Renal pelvis (tissue), 4 donors: ENCODE data around the gene GBE1. TPM values are rescaled to one million over a fixed set of nuclear protein-coding genes. Genes with fewer than 3 reads are reported as not detected.

Source experiments
- DNase-seq: peaks from one replicate; pipeline ENCODE4 v3.0.0-alpha.2; 2013
- polyA plus RNA-seq, 3 donors: library from polyadenylated mRNA; unstranded; fragments of 120-200 nt; gene quantifications; one replicate each; pipeline ENCODE4 v1.2.1, GENCODE V29; 2013; ENCODE audit not compliant: insufficient read length in 3 of 3

Gene GBE1
- polyA plus RNA-seq, 3 donors: 24.6 to 28.2 (median 26.0) TPM

DNA sequence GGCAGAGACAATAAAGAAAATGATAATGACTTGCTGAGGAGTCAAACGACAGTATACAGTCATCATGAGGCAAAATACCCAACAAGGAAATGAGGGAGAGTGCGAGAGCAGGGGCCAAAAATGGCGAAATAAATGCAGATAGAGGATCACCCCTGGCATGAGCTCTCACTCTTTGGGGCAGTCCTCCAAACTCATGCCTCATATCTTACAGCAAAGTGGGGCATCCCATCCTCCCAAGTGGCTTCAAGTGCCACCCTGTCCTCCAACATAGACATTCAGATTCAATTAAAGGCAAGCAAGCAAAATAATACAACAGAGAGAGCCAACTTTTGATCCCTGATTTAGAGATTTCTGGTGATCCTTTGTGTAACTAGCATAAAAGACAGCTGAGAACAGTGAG is 278.4 kb downstream of the GBE1 start:
- no peak for DNase-seq

DNA sequence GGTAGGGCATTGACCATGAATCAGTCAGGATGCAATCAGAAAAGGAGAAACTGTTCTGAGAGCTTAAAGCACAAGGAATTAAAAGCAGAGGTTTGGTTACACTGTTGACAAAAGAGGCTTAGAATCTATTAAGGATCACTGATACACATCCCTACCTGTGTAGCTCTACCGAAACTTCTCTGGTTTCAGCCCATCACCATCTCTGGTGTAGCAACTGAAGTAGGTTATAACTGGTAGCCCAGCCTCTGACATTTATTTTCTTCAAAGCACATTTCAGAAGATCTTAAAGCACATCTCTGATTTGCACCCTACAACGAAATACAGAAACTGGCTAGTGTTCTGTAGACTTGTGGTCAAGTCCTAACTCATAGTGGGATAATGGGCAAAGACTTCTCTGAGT is 283.7 kb downstream of the GBE1 start:
- no peak for DNase-seq

- DNase-seq: no peak
These were observed 284.8 kb downstream of the GBE1 start for GRCh38 chr3:81476692-81477091.

GRCh38 chr3:81472600-81473362 is 288.7 kb downstream of the GBE1 start:
- DNase-seq: no peak

- no peak for DNase-seq
These were observed 290.7 kb downstream of the GBE1 start for GRCh38 chr3:81470524-81471278.

GRCh38 chr3:81468391-81468790 is 293.1 kb downstream of the GBE1 start:
- DNase-seq: no peak

DNA sequence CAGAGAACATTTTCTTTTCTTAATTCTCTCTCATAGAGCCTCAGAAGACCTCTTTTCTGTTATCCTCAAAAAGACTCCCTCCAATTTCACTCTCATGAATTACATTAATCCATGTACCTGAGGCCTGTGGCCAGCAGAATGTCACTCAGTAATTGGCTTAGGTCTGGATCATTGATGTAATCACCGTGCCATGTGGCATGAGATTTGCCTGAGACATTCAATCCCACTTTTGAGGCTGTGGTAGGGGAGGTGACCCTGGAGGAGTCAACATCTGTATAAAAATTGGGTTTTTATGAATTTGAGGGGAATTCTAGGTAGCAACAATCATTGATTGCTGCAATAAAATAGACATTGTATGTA is 295.3 kb downstream of the GBE1 start:
- DNase-seq: no peak

DNA sequence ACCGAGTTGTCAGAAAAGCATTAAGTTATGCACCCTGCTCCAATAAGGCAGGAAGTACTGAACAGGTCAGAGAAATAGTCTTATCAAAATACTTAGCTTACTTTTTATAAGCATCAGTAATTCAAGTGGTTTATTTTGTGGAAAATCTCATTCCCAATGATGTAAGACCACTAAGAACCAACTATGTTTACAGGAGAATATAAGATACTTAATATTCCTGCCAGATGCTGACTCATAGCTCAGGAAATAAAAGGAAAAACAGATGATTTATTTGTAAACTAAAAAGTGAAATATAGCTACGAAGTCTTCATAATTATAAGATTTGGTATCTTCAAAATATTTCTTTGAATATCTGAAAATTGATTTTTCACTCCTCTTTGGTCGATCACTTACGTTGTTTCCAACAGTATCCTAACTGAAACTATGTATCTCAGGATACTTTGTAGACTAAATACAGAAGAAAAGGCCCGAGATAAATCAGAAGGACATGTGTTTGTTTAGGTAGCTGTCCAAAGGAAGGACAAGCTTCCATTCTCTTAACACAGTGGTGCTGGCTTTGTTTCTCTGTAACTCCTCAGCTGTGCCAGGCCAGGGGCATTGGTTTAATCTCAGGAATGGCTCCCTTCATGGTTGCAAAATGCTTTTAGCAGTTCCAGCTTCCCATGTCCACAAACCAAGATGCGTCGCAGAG is 295.8 kb downstream of the GBE1 start:
- no peak for DNase-seq

DNA sequence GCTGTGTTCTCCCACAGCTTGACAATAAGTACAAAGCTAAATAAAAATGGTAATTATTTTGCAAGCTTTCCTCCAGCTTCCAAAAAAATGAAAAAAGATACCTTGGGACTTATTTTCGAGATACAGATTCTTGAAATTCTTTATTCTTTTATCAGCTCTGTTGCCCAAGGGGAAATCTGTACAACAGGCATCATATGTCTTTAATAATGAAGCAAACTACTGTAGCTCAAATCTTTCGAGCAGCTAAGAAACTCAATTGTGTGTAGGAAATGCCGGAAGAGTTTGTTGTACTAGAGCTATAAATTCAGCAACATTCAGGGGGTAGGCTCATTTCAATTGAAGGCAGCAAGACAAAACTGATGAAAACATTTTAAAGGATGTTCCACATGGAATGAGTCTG is 297.7 kb downstream of the GBE1 start:
- no peak for DNase-seq

DNA sequence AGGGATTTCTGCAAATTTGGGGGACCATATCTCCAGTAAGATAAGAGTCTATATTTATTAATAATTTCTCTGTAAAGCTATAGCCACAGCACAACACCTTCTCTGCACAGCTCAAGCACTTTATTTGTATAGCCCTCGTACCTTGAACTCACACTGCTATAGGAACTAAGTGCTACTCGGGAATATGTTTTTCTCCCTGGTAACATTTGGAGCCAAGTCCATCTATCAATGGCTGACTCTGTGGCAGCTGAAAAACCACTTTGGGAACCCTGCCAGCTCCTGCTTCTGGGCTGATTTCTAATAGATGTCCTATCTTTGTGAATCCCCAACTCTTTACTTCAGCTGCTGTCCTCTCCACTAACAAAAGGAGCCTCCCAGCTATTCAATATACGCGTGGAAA is 298.5 kb downstream of the GBE1 start:
- no peak for DNase-seq

GRCh38 chr3:81459733-81460132 is 301.7 kb downstream of the GBE1 start:
- no peak for DNase-seq

DNA sequence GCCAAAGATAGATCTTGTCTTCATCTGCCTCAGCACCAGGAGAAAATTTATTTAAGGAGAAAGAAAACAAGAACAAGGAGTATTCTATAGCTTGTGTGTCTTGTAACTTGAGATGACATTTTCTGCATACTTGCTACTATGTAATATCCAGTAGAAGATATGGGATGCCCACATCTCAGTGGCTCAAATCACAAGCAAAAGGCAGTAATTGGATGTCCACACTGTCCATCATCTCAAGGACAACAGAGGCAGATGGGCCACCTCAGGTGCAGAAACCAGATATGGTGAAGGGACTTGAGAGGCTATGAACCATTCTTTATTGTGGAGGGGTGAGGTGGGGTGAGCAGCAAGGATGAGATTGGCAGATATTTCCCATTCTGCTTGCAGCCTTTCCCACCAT is 309.0 kb downstream of the GBE1 start:
- peak; percentile 34 for DNase-seq

GRCh38 chr3:81451611-81452010 is 309.8 kb downstream of the GBE1 start:
- no peak for DNase-seq

DNA sequence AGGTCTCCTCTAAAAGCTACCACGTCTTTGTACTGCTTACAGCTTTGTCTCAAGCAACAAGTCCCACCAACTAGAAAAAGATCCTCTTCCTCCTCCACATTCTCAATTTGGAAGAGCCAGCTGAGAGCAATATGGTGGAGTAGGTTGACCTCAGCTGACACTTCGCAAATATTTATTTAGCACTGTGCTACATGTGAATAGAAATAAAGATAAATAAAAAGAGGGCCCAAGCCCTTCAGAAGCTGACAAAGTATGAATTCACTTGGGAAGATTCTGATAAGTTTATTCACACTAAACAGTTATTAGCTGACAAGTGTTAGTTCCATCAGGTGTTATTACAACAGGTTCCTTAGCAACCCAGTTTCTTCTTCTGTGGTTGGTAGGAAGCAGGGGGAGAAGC is 310.3 kb downstream of the GBE1 start:
- DNase-seq: no peak

GRCh38 chr3:81446806-81447205 is 314.6 kb downstream of the GBE1 start:
- no peak for DNase-seq

- DNase-seq: no peak
These were observed 315.7 kb downstream of the GBE1 start for GRCh38 chr3:81445712-81446111.

DNA sequence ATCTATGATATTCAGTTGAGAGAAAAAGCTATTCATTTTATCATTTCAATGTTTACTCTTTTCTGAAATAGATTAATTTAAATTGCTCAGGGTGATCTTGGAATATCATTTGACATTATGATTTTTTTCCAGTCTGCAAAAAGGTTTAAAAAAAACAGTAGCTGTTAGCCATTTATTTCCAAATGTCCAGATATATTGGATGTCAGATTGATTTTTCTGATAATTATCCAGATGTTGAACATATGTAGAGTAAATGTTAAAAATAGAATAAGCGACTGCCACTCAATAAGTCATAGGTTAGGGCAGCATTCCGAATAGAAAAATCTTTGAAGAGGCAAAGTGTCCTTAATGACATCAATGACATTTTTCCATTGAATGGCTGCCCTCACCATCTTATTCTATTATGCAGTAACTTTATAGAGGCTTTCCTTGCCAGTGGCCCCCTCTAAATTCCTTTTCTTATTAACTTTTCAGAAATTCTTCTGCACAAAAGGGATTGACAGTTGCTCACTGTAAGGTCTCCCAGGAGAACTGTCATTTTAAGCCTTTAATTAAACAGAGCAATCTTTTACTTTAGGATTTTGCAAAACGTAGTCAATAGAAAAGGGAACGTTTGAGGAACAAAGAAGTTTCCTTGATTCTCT is 316.5 kb downstream of the GBE1 start:
- DNase-seq: no peak

GRCh38 chr3:81443958-81444357 is 317.5 kb downstream of the GBE1 start:
- DNase-seq: no peak

GRCh38 chr3:81443457-81443782 is 318.0 kb downstream of the GBE1 start:
- DNase-seq: no peak

- DNase-seq: no peak
These were observed 318.5 kb downstream of the GBE1 start for GRCh38 chr3:81442758-81443456.

DNA sequence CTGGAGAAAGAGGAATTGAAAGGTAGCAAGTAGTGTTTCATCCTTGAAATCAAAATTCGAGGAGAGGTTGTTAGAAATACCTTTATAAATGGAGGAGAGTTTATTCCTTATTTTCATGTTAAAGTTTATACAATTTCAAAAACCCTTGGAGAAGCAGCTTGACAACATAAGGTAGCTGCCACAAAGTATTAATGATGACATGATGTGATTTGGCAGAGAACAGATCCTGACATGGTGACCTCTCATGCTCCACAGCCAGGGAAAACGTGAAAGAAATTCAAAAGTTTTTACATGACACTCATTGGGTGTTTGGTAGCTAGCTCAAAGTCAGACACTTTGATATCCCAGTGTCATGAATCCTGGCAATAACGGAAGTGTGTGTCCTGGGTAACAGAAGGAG is 320.8 kb downstream of the GBE1 start:
- DNase-seq: no peak
